Measurements from ENCODE around the gene NLN. TPM values are rescaled to one million over a fixed set of nuclear protein-coding genes. Genes with fewer than 3 reads are reported as not detected.

NLN gene
- total RNA-seq, 1 donor from 2014 or later: 40.3 TPM

- Mint-ChIP-seq H3K4me1 (ENCODE audit: unreplicated experiment) (peaks cover 12% of the 10 kb centered on the region), H3K27ac (ENCODE audit: unreplicated experiment) (no peak overlapping the region), H3K4me3 (ENCODE audit: unreplicated experiment) (no peak overlapping the region), H3K9me3 (ENCODE audit: unreplicated experiment) (no peaks in the 10 kb centered on the region), H3K36me3 (ENCODE audit: unreplicated experiment) (peaks cover 61% of the 10 kb centered on the region), H3K27me3 (ENCODE audit: unreplicated experiment) (no peaks in the 10 kb centered on the region)
- TF ChIP-seq, protein P1, sequence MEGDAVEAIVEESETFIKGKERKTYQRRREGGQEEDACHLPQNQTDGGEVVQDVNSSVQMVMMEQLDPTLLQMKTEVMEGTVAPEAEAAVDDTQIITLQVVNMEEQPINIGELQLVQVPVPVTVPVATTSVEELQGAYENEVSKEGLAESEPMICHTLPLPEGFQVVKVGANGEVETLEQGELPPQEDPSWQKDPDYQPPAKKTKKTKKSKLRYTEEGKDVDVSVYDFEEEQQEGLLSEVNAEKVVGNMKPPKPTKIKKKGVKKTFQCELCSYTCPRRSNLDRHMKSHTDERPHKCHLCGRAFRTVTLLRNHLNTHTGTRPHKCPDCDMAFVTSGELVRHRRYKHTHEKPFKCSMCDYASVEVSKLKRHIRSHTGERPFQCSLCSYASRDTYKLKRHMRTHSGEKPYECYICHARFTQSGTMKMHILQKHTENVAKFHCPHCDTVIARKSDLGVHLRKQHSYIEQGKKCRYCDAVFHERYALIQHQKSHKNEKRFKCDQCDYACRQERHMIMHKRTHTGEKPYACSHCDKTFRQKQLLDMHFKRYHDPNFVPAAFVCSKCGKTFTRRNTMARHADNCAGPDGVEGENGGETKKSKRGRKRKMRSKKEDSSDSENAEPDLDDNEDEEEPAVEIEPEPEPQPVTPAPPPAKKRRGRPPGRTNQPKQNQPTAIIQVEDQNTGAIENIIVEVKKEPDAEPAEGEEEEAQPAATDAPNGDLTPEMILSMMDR (IDR thresholded peaks at IDR 0.05): no peak
- no peak for DNase-seq (ENCODE audit: extremely low spot score, unreplicated experiment)
Observed at GRCh38 chr5:65813174-65813573, 91.2 kb downstream of the NLN start.

GRCh38 chr5:65815161-65815560 lies 93.2 kb downstream of the NLN start:
- Mint-ChIP-seq H3K9me3 (ENCODE audit: unreplicated experiment) (no peaks in the 10 kb centered on the region), H3K36me3 (ENCODE audit: unreplicated experiment) (peaks cover 52% of the 10 kb centered on the region), H3K27me3 (ENCODE audit: unreplicated experiment) (no peaks in the 10 kb centered on the region), H3K4me1 (ENCODE audit: unreplicated experiment) (peaks cover 9% of the 10 kb centered on the region), H3K4me3 (ENCODE audit: unreplicated experiment) (no peak overlapping the region), H3K27ac (ENCODE audit: unreplicated experiment) (no peak overlapping the region)
- TF ChIP-seq, protein P1 (IDR thresholded peaks at IDR 0.05): no peak
- no peak for DNase-seq (ENCODE audit: extremely low spot score, unreplicated experiment)

- H3K27me3 Mint-ChIP-seq (ENCODE audit: unreplicated experiment): no peaks in the 10 kb centered on the region
- H3K27ac Mint-ChIP-seq (ENCODE audit: unreplicated experiment): no peak overlapping the region
- TF ChIP-seq, protein P1 (IDR thresholded peaks at IDR 0.05): no peak
- H3K36me3 Mint-ChIP-seq (ENCODE audit: unreplicated experiment): peaks cover 43% of the 10 kb centered on the region
- peaks cover 9% of the 10 kb centered on the region for H3K4me1 Mint-ChIP-seq (ENCODE audit: unreplicated experiment)
- no peak for DNase-seq (ENCODE audit: extremely low spot score, unreplicated experiment)
- no peak overlapping the region for H3K4me3 Mint-ChIP-seq (ENCODE audit: unreplicated experiment)
- no peaks in the 10 kb centered on the region for H3K9me3 Mint-ChIP-seq (ENCODE audit: unreplicated experiment)
Observed at GRCh38 chr5:65816729-65817128, 94.7 kb downstream of the NLN start.

DNA sequence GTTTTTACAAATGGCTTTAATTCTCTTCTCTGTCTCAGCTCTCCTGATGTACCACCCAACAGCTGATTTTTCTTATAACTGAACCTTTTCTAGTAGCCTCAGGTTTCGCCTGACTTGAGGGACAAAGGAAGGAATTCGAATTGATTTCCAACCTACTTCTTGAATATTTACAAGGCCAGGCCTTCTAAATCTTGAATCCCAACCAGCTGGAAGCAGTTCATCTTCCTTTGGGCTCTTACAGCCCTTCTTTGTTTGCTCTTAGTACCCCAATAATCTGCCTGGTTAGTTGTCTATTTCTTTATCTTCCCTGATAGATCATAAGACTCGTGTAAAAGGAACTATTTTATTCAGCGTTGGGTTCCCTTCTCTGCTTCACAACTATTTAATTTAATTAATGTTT lies 95.9 kb downstream of the NLN start:
- H3K9me3 Mint-ChIP-seq (ENCODE audit: unreplicated experiment): no peaks in the 10 kb centered on the region
- DNase-seq (ENCODE audit: extremely low spot score, unreplicated experiment): no peak
- TF ChIP-seq, protein P1 (IDR thresholded peaks at IDR 0.05): no peak
- peaks cover 44% of the 10 kb centered on the region for H3K36me3 Mint-ChIP-seq (ENCODE audit: unreplicated experiment)
- H3K4me1 Mint-ChIP-seq (ENCODE audit: unreplicated experiment): peaks cover 9% of the 10 kb centered on the region
- H3K4me3 Mint-ChIP-seq (ENCODE audit: unreplicated experiment): no peak overlapping the region
- no peaks in the 10 kb centered on the region for H3K27me3 Mint-ChIP-seq (ENCODE audit: unreplicated experiment)
- no peak overlapping the region for H3K27ac Mint-ChIP-seq (ENCODE audit: unreplicated experiment)

GRCh38 chr5:65818592-65818991 lies 96.6 kb downstream of the NLN start:
- no peak for DNase-seq (ENCODE audit: extremely low spot score, unreplicated experiment)
- H3K9me3 Mint-ChIP-seq (ENCODE audit: unreplicated experiment): no peaks in the 10 kb centered on the region
- H3K36me3 Mint-ChIP-seq (ENCODE audit: unreplicated experiment): peaks cover 42% of the 10 kb centered on the region
- peaks cover 11% of the 10 kb centered on the region for H3K4me1 Mint-ChIP-seq (ENCODE audit: unreplicated experiment)
- no peak overlapping the region for H3K27ac Mint-ChIP-seq (ENCODE audit: unreplicated experiment)
- H3K27me3 Mint-ChIP-seq (ENCODE audit: unreplicated experiment): no peaks in the 10 kb centered on the region
- TF ChIP-seq, protein P1 (IDR thresholded peaks at IDR 0.05): no peak
- no peak overlapping the region for H3K4me3 Mint-ChIP-seq (ENCODE audit: unreplicated experiment)
